Ovary (tissue), 9 donors: ENCODE data around the gene NOD1. TPM values are rescaled to one million over a fixed set of nuclear protein-coding genes. Genes with fewer than 3 reads are reported as not detected.
A peak's percentile ranks its signal among the peaks of the same experiment; 100 is the strongest.
"Not testable (repeated sequence)": the region's sequence is repeated elsewhere in the genome, so short reads cannot be mapped to it uniquely, and the experiment has no call there.

ENCODE experiments used
- DNase-seq, 5 donors: peaks; one replicate each; pipeline ENCODE4 v3.0.0-alpha.2; 2019 to 2020
- H3K27ac ChIP-seq, 2 donors: fragments of 200-600 bp; one replicate each; pipeline versions ENCODE4 v1.5.1 to v1.8.0; 2019 to 2022
- H3K27me3 ChIP-seq: fragments of 200-600 bp; one replicate; pipeline ENCODE4 v1.8.0; 2022
- H3K36me3 ChIP-seq: fragments of 200-600 bp; sonication (generic); one replicate; pipeline ENCODE4 v1.5.1; 2019
- H3K4me1 ChIP-seq: one replicate; pipeline ENCODE4 v1.8.1; 2013; ENCODE audit warnings: mild to moderate bottlenecking, moderate library complexity; ENCODE audit not compliant: insufficient read depth
- H3K4me3 ChIP-seq: fragments of 200-600 bp; sonication (generic); one replicate; pipeline ENCODE4 v1.5.1; 2017
- H3K9me3 ChIP-seq, 2 donors: fragments of 200-600 bp in 1 of 2; sonication (generic) in 1 of 2; one replicate each; pipeline versions ENCODE4 v1.5.1 to v1.8.1; 2013 to 2019; ENCODE audit warnings: mild to moderate bottlenecking in 1 of 2, moderate library complexity in 1 of 2
- CTCF ChIP-seq, 3 donors: fragments of 450-650 bp in 2 of 3; fragments of 200-600 bp in 1 of 3; IDR thresholded peaks; one replicate each; pipeline versions ENCODE4 v1.5.1 to v1.8.0; 2016 to 2022; ENCODE audit warnings: antibody characterized with exemption in 3 of 3, mild to moderate bottlenecking in 1 of 3
- EP300 ChIP-seq: sonication (generic); formaldehyde crosslinking; IDR thresholded peaks from one replicate; pipeline ENCODE4 v1.6.1; 2017; ENCODE audit warnings: antibody characterized with exemption
- POLR2A ChIP-seq: fragments of 450-650 bp; IDR thresholded peaks from one replicate; pipeline ENCODE4 v1.6.1; 2017; ENCODE audit warnings: antibody characterized with exemption, mild to moderate bottlenecking, moderate library complexity
- WGBS, 3 donors: extraction: QIAGEN DNeasy Blood & Tissue Kit in 1 of 3; methylation state at CpG; one replicate each; pipeline versions ENCODE4 v1.1.5 to v1.1.7; 2013 to 2017; 5-methylcytosine and 5-hydroxymethylcytosine counted together
- intact Hi-C, 4 donors: fragments of 100-400 bp; cut with DNase I; formaldehyde crosslinking; loops; one replicate each; pipeline versions ENCODE4 v1.11.0 to v1.15.1; 2022 to 2023
- polyA plus RNA-seq, 2 donors: library from polyadenylated mRNA; stranded (reverse); fragments of 200-250 nt in 1 of 2; fragments of 350-450 nt in 1 of 2; fragmentation: Illumina TruSeq in 1 of 2; extraction: RNeasy Lipid Tissue Mini Kit (QIAGEN cat#74804) in 1 of 2; gene quantifications; one replicate each; pipeline ENCODE4 v1.2.3, GENCODE V29; 2013 to 2014
- total RNA-seq, 7 donors: library from RNA; depleted of rRNA in 2 of 7; stranded (reverse); fragments of >200 nt in 2 of 7; fragmentation: NEBNext Ultra II Directional in 3 of 7; extraction: Animal tissue kit (Norgen Biotek cat#: 25700) in 3 of 7; gene quantifications; one replicate each; pipeline versions ENCODE4 v1.1.0 to v1.2.4, GENCODE V29; 2016 to 2023
- donor health status: DM: no; HTN: no; CAD: no; lungs with moderate emphysema.
- donor health status: DM: no; HTN: no; CAD: no.
- donor health status: Bipolar disorder and iron deficiency.
- donor health status: DM: yes; HTN: yes; CAD: no.
- donor health status: DM: no; HTN: no; CAD: no.
- donor health status: DM: yes; HTN: yes; CAD: no.

NOD1 gene
- total and polyA plus RNA-seq, 9 donors: 15.2 to 33.5 (median 20.5) TPM

GRCh38 chr7:30511494-30511893 lies 32.9 kb upstream of the NOD1 start:
- Histone ChIP-seq H3K9me3 (no peaks in the 10 kb centered on the region), H3K27me3 (no peaks in the 10 kb centered on the region), H3K4me3 (no peak overlapping the region), H3K4me1 (no peaks in the 10 kb centered on the region), H3K36me3 (no peaks in the 10 kb centered on the region), H3K27ac (no peak overlapping the region)
- 81 to 90% (median 87%) methylated on average over 2 of the region's 2 CpGs for WGBS, 3 donors
- no peak for DNase-seq
- no peak for TF ChIP-seq EP300
- TF ChIP-seq CTCF (IDR thresholded peaks at IDR 0.05): no peak
- intact Hi-C loops: no loop called here

- WGBS, 3 donors: 73 to 75% (median 75%) methylated on average over 4 of the region's 4 CpGs
- intact Hi-C loops: no loop called here
- Histone ChIP-seq H3K9me3 (no peaks in the 10 kb centered on the region), H3K4me1 (no peaks in the 10 kb centered on the region), H3K4me3 (no peak overlapping the region), H3K36me3 (no peaks in the 10 kb centered on the region), H3K27me3 (no peaks in the 10 kb centered on the region), H3K27ac (no peak overlapping the region)
- peak in 1 of 5 donors; percentile 28 for DNase-seq
- no peak for TF ChIP-seq POLR2A
- TF ChIP-seq CTCF (IDR thresholded peaks at IDR 0.05): peak in 2 of 3 donors; percentile 47 to 53
Observed at GRCh38 chr7:30510124-30511075, 31.8 kb upstream of the NOD1 start.

GRCh38 chr7:30509171-30509857 lies 30.7 kb upstream of the NOD1 start:
- H3K4me1 ChIP-seq, intact Hi-C loops, H3K9me3 ChIP-seq, H3K36me3 ChIP-seq, DNase-seq, H3K27ac ChIP-seq, H3K4me3 ChIP-seq, H3K27me3 ChIP-seq: not testable (repeated sequence)
- WGBS, 3 donors: 63 to 77% (median 69%) methylated on average over 9 of the region's 9 CpGs

- intact Hi-C loops, DNase-seq, H3K27me3 ChIP-seq, H3K36me3 ChIP-seq, H3K4me3 ChIP-seq, H3K9me3 ChIP-seq, H3K4me1 ChIP-seq, H3K27ac ChIP-seq: not testable (repeated sequence)
- WGBS, 3 donors: 90 to 92% (median 90%) methylated on average over 9 of the region's 9 CpGs
Observed at GRCh38 chr7:30507346-30507900, 28.8 kb upstream of the NOD1 start.

- no peak for DNase-seq
- Histone ChIP-seq H3K4me3 (peak overlapping the region; percentile 94), H3K9me3 (no peaks in the 10 kb centered on the region), H3K4me1 (peaks cover 6% of the 10 kb centered on the region), H3K27me3 (no peaks in the 10 kb centered on the region), H3K36me3 (no peaks in the 10 kb centered on the region), H3K27ac (peak overlapping the region; percentile 37 to 82)
- TF ChIP-seq CTCF (IDR thresholded peaks at IDR 0.05): no peak
- TF ChIP-seq POLR2A: no peak
- TF ChIP-seq EP300: no peak
- WGBS, 3 donors: 8 to 13% (median 13%) methylated on average over 19 of the region's 19 CpGs
- intact Hi-C loops: no loop called here
Observed at GRCh38 chr7:30505174-30505697, 26.7 kb upstream of the NOD1 start.
